NCI-H1048 (cell line): Measurements from ENCODE around the gene ACE.

Experiments used
- DNase-seq: peaks from one replicate; lab custom pipeline; 2025; lab: John Stamatoyannopoulos, UW

The ACE gene

DNA sequence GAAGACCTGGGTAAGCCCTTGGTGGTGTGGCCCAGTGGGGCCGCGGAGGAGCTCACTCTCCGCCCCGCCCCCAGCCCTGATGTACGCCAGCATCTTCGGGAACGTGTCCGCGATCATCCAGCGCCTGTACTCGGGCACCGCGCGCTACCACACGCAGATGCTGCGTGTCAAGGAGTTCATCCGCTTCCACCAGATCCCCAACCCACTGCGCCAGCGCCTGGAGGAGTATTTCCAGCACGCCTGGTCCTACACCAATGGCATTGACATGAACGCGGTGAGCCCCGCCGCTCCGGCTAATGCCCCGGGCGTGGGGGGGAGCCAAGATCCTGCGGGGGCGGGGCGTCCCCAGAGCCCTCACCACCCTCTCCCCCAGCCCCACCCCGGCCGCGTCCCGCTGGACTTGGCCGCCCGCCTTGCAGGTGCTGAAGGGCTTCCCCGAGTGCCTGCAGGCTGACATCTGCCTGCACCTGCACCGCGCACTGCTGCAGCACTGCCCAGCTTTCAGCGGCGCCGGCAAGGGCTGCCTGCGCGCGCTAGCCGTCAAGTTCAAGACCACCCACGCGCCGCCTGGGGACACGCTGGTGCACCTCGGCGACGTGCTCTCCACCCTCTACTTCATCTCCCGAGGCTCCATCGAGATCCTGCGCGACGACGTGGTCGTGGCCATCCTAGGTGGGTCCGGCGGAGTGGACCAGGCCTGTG lies 61.3 kb downstream of the ACE start:
- no peak for DNase-seq

DNA sequence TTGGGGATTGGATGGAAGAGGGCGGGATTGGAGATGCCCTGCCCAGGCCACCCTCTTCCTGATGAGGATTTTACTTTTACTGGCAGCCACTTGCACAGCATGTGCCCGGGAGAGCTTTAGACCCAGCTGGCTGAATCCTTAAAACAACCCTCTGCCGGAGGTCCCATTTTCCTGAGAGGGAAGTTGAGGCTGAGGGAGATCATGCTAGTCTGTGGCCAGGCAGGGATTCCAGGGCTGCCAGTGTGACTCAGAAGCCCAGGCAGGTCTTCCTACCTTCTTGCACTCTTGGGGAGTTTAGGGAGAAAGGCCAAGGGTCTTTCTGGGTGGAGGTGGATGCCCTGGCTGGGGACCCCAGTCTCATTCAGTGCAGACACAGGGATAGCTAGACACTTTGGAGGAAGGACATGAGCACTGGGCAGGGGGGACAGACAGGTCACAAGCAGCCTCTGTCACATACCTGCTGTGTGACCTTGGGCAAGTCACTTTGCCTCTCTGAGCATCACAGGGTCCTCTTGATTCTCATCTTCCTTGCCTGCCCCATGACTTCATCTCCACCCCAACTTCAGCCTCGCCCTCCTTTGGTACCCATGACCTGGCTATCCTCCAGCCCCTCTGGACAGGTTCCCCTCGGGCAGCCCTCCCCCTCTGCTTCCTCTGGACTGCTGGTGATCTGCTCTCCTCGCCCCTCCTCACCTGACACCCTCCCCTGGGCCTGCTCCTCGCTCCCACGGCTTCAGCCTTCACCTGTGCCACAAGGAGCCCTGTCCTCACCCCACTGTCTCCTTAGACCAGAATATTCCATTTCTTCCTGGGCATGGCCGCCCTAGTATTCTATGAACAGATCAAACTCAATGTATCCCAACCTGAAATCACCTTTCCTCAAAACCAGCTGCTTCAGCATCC lies 62.1 kb downstream of the ACE start:
- no peak for DNase-seq

DNA sequence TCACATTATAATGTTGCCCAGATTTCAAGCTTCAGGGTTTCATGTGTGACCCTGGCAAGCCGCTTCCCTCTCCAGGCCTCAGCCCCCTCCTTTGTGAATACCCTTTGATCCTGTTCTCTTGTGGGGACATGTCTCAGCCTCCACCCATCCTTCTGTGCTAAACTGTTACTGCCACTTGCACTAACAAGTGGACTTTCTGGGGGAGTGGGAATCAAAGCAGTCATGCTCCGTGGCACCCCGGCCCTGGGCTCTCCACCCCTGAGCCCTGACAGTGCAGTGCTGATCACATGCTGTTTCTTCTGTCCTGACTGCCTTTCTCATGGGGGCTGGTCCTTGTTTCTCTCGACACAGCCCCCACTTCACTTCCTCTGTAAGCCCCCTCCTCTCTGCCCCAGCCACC lies 63.7 kb downstream of the ACE start:
- DNase-seq: no peak

DNA sequence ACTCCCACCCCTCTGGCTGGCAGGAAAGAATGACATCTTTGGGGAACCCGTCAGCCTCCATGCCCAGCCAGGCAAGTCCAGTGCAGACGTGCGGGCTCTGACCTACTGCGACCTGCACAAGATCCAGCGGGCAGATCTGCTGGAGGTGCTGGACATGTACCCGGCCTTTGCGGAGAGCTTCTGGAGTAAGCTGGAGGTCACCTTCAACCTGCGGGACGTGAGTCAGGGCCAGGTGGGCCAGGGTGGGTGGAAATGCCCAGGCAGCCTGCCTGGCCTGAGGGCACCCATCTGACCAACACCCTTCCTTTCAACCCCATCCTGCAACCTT lies 65.3 kb downstream of the ACE start:
- DNase-seq: no peak

DNA sequence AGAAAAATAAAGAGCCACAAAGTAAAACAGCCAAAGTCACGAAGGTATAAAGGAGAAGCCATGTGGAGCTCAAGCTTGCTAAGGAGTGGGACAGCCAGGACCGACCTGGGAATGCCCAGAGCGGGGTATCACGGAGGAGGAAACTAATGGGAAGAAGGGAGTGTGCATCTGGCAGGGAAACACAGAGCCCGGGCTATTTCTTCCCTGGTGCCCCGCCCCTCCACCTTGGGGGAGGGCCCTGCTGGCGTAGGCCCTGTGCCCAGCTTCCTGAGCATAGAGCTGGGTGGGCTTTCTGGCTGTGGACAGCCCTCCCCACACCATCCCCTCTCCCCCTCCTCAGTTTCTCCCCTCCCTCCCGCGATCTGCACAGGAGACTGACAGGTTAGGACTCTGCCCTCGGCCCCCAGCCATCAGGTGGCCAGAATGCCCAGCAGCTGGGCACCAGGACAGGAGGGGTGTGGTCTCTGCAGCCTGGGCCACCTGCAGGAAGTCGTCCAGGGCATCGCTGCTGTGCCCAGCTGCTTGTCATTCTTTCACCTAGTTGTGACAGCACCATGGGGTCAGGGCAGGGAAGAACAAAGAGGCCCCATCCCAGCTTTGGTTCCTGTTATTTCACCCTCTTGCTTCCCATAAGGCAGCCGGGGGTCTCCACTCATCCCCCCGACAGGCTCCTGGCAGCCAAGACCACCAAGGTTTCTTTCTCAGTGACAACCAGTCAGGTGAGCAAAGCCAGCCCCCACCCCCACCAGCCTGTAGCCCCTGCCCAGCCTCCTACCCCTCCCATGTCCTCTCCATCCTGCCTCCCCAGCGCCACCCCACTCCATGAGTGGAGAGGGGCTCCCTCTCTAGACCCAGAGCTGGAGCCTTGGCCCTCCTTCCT lies 66.3 kb downstream of the ACE start:
- no peak for DNase-seq

DNA sequence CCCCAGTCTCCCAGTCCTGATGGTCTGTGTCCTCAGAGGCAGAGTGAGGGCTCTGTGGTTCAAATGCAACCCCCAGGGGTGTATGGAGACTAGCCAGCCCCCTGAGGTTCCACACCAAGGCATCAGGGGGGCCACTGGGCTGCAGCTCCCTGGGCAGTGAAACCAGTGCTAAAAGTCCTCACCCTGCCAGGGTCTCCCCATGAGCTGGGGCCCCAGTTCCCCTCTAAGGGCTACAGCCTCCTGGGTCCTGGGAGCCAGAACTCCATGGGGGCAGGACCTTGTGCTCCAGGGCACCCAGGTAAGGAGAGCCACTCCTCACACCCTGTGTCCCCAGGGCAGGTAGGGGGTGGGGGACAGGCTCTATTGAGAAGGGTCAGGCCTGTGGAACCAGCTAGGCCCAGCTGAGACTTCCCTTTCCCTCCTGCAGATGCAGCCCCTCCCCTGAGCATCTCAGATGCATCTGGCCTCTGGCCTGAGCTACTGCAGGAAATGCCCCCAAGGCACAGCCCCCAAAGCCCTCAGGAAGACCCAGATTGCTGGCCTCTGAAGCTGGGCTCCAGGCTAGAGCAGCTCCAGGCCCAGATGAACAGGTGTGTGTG lies 67.1 kb downstream of the ACE start:
- DNase-seq: no peak

DNA sequence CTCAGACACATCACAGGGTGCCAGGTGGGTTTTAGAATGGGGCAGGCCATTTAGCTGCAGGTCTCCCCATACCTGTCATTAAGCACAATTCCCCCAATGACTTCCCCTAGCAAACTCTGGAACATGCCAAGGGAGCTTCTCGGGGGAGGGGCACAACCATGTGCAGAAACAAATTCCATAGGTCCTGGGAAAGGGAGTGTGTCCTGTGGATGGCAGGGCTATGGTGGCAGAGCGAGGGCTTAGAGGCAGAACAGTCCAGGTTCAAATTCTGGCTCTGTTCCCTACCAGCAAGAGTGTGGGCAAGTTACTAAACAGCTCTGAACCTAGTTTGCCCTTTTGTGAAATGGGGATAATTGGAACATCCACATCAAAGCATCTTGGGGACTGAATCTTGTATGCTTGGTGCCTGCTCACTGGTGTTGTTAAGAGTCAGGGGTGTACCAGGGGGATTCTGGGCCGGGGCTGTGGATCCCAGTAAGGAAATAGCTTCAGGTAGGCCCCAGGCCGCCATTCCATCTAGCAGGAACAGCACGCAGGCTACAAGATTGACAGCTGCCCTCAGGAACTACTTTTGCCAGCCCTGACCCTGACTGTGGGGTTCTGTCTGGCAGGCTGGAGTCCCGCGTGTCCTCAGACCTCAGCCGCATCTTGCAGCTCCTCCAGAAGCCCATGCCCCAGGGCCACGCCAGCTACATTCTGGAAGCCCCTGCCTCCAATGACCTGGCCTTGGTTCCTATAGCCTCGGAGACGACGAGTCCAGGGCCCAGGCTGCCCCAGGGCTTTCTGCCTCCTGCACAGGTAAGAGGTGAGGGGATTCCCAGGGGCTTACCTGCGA lies 67.8 kb downstream of the ACE start:
- DNase-seq: no peak

DNA sequence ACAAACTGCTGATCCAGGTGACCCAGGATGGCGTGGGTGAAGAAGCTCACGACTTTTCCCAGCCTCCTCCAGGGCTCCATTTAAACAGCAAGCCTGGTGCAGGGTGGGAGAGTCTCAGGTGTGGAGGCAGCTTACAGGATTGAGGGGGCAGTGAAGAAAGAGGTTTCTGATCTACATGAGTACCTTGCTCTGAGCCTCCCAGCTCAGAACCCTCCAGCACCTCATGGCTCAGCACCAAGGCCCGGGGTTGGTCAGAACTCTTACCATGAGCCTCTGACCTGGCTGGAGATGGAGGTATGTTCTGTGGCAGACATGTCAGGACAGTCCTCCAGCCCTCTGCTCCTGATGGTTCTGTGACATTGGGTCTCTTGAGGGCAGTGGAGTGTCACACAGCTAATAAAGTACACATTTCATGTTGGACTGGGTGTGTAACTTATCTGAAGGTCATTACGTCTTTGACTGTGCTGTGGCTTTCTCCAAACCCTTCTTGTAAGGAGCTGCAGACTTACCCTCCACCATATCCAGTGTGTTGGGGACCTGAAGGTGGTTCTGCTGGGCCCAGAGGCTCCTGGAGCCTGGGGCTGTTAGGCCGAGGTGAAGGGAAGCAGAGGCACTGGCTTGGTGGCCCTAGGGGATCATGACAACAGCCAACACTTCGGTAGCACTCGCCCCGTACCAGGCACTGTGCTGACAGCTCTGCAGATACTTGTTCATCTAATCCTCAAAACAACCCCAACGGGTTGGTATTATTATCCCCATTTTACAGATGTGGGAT lies 69.6 kb downstream of the ACE start:
- DNase-seq: no peak

DNA sequence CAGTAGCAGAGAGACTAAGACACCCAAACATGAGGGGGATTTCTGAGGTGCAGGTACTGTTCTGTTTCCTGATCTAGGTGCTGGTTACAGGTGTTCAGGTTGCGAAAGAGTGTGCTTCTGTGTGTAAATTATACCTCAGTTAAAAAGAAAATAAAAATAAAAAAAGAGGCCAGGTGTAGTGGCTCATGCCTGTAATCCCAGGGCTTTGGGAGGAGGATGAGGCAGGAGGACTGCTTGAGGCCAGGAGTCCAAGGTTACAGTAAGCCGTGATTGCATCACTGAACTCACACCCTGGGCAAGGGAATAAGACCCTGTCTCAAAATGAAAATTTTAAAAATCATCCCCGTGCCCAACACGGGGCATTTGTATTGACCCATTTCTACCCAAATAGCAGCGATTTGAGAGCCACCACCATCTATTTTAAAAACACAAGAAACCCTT lies 70.2 kb downstream of the ACE start:
- DNase-seq: no peak
